Cardiac fibroblast (primary cell): ENCODE results near the gene PRDM15.

ENCODE experiments used
- DNase-seq, 2 donors: peaks; one replicate each; pipeline versions ENCODE4 v3.0.0 to v3.0.0-alpha.2; 2010; ENCODE audit warnings: low read depth in 2 of 2
- H3K4me3 ChIP-seq, 2 donors: replicated peaks in 1 of 2; 1 replicate in 1 of 2; 2 replicates in 1 of 2; pipeline ENCODE4 v1.5.1; 2011; ENCODE audit warnings: low read depth in 2 of 2, low read length in 2 of 2, mild to moderate bottlenecking in 2 of 2, moderate library complexity in 1 of 2
- TF ChIP-seq, protein P1 (sequence below): IDR thresholded peaks from one replicate; pipeline ENCODE4 v1.5.1; 2011; ENCODE audit warnings: low read depth, mild to moderate bottlenecking, low read length, inconsistent platforms

The PRDM15 gene

DNA sequence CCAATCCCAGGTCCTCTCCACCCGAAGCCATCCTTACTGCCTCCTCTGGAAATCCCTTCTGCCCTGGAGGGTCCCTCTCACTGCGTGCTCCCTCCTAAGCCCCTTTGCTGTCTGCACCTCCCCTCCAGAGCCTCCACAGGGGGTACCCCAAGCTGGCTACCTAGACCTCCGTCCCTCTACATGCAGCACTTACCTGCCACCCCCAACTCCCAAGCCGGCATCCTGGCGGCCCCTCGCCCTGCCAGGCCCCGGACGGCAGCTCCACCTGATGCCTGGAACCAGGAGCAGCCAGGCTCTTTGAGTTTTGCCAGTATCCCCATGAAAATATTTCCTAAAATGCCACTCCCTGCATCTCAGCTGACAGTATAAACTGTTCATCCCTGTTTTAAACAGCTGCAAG, 4.1 kb downstream of the PRDM15 start:
- DNase-seq, result no peak
- TF ChIP-seq, protein P1, sequence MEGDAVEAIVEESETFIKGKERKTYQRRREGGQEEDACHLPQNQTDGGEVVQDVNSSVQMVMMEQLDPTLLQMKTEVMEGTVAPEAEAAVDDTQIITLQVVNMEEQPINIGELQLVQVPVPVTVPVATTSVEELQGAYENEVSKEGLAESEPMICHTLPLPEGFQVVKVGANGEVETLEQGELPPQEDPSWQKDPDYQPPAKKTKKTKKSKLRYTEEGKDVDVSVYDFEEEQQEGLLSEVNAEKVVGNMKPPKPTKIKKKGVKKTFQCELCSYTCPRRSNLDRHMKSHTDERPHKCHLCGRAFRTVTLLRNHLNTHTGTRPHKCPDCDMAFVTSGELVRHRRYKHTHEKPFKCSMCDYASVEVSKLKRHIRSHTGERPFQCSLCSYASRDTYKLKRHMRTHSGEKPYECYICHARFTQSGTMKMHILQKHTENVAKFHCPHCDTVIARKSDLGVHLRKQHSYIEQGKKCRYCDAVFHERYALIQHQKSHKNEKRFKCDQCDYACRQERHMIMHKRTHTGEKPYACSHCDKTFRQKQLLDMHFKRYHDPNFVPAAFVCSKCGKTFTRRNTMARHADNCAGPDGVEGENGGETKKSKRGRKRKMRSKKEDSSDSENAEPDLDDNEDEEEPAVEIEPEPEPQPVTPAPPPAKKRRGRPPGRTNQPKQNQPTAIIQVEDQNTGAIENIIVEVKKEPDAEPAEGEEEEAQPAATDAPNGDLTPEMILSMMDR, result no peak

DNA sequence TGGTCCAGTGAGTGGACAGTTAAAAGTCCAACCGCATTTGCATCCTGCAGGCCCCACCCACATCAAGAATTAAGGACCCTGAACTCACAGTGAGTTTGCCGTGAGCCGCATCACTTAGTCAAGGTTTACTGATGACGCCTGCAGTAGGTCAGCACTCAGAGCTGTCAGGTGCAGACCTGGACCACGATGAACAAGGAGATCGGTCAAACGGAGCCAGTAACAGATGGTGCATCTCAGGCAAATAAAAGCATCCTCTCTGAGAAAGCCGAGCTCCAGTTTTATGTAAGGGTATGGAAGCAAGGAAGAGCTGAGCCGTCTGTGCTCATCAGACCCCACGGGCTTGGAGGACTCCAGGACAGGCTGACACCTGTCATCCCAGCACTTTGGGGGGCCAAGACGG, 4.5 kb downstream of the PRDM15 start:
- TF ChIP-seq, protein P1, result no peak
- no peak overlapping the region for H3K4me3 ChIP-seq
- DNase-seq, result no peak

More for the DNA sequence above, 4.1 kb downstream of the PRDM15 start:
- no peak overlapping the region for H3K4me3 ChIP-seq

GRCh38 chr21:41873426-41873825, 5.7 kb downstream of the PRDM15 start:
- DNase-seq, result no peak
- H3K4me3 ChIP-seq, result no peak overlapping the region
- TF ChIP-seq, protein P1, result no peak

- no peak overlapping the region for H3K4me3 ChIP-seq
- TF ChIP-seq, protein P1, result no peak
Measured at GRCh38 chr21:41873005-41873404, 6.1 kb downstream of the PRDM15 start.

GRCh38 chr21:41871293-41872030, 7.7 kb downstream of the PRDM15 start:
- DNase-seq, result no peak
- TF ChIP-seq, protein P1, result no peak
- H3K4me3 ChIP-seq, result no peak overlapping the region

More at GRCh38 chr21:41873005-41873404, 6.1 kb downstream of the PRDM15 start:
- DNase-seq, result no peak

GRCh38 chr21:41869771-41870170, 9.4 kb downstream of the PRDM15 start:
- TF ChIP-seq, protein P1, result no peak
- H3K4me3 ChIP-seq, result no peak overlapping the region
- DNase-seq, result no peak
